ENCODE data around the gene PXMP2.

The PXMP2 gene

DNA sequence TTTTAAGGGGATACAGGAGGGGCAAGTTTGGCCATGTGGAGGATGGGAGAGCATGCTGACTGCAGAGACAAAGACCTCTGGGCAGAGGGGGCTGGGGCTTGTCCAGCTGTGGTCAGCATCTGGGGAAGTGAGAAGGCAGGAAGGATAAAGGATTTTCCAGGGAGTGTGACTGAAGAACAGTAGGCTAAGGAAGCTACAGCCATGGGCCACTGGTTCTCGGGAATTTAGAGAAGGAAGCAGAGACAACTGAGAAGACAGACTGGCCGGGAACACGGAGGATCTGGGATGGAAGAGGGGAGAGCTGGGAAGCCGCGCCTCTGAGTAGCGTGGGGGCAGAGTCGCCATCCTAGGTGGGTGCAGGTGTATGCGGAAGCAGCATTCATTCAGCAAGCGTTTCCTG is 16.3 kb downstream of the PXMP2 start:
- Histone ChIP-seq H3K27ac (ENCODE audit: low read depth, low read length) (no peak overlapping the region), H3K36me3 (ENCODE audit: insufficient read depth, low read length) (peaks cover 5% of the 10 kb centered on the region)

DNA sequence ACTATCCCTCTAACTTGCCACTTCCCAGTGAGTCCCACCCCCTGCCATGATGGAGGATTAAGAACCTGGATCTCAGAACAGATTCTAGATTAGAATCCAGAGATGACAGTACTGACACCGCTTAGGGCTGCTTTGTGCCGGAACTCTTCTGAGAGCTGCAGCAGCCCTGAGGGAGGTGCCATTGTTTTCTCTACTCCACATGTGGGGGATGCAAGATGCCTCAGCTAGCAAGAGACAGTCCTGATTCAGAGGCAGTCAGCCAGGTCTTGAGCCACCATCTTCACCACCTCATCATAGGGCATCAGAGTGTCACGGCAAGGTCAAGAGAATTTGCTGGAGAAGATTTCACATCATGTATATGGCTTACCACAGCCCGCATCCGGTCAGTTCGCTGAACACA is 19.9 kb downstream of the PXMP2 start:
- no peak overlapping the region for H3K4me3 ChIP-seq (ENCODE audit: low read depth in 1 of 2, low read length in 2 of 2)
- no peak overlapping the region for H3K27ac ChIP-seq (ENCODE audit: low read depth, low read length)
- peaks cover 7% of the 10 kb centered on the region for H3K4me1 ChIP-seq (ENCODE audit: insufficient read depth, low read length)
- H3K36me3 ChIP-seq (ENCODE audit: insufficient read depth, low read length), result peaks cover 5% of the 10 kb centered on the region
- no peaks in the 10 kb centered on the region for H3K9me3 ChIP-seq (ENCODE audit: low read length)
- H3K9ac ChIP-seq (ENCODE audit: low read length), result no peak overlapping the region
- H3K27me3 ChIP-seq (ENCODE audit: control insufficient read depth in 1 of 2, insufficient read depth in 2 of 2, low read length in 2 of 2), result no peaks in the 10 kb centered on the region

More for the DNA sequence above, 16.3 kb downstream of the PXMP2 start:
- Histone ChIP-seq H3K9ac (ENCODE audit: low read length) (no peak overlapping the region), H3K27me3 (ENCODE audit: control insufficient read depth in 1 of 2, insufficient read depth in 2 of 2, low read length in 2 of 2) (no peaks in the 10 kb centered on the region), H3K9me3 (ENCODE audit: low read length) (no peaks in the 10 kb centered on the region), H3K4me1 (ENCODE audit: insufficient read depth, low read length) (no peaks in the 10 kb centered on the region), H3K4me3 (ENCODE audit: low read depth in 1 of 2, low read length in 2 of 2) (no peak overlapping the region)

- Histone ChIP-seq H3K27me3 (ENCODE audit: control insufficient read depth in 1 of 2, insufficient read depth in 2 of 2, low read length in 2 of 2) (no peaks in the 10 kb centered on the region), H3K9me3 (ENCODE audit: low read length) (no peaks in the 10 kb centered on the region), H3K9ac (ENCODE audit: low read length) (no peak overlapping the region), H3K27ac (ENCODE audit: low read depth, low read length) (no peak overlapping the region), H3K4me1 (ENCODE audit: insufficient read depth, low read length) (peaks cover 7% of the 10 kb centered on the region), H3K36me3 (ENCODE audit: insufficient read depth, low read length) (peaks cover 5% of the 10 kb centered on the region), H3K4me3 (ENCODE audit: low read depth in 1 of 2, low read length in 2 of 2) (no peak overlapping the region)
These were observed 20.8 kb downstream of the PXMP2 start for GRCh38 chr12:132708150-132708549.

DNA sequence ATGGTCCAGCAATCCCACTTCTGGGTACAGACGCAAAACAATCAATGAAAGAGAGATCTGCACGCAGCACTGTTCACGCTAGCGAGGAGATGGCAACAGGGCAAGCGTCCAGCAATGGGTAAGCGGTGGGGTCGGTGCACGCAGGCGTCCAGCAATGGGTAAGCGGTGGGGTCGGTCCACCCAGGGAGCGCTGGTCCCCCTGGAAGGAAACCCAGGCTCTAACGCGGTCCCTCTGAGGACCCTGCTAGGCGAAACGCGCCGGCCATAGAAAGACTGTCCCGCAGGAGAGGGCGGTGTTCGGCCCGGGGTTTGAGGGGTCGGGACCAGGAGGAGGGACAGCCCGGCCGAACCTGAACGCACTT is 22.6 kb downstream of the PXMP2 start:
- Histone ChIP-seq H3K9me3 (ENCODE audit: low read length) (no peaks in the 10 kb centered on the region), H3K4me3 (ENCODE audit: low read depth in 1 of 2, low read length in 2 of 2) (peak overlapping the region; percentile 45 to 87), H3K27me3 (ENCODE audit: control insufficient read depth in 1 of 2, insufficient read depth in 2 of 2, low read length in 2 of 2) (no peaks in the 10 kb centered on the region), H3K27ac (ENCODE audit: low read depth, low read length) (peak overlapping the region; percentile 61), H3K36me3 (ENCODE audit: insufficient read depth, low read length) (peaks cover 6% of the 10 kb centered on the region), H3K4me1 (ENCODE audit: insufficient read depth, low read length) (peaks cover 7% of the 10 kb centered on the region), H3K9ac (ENCODE audit: low read length) (peak overlapping the region; percentile 65)

DNA sequence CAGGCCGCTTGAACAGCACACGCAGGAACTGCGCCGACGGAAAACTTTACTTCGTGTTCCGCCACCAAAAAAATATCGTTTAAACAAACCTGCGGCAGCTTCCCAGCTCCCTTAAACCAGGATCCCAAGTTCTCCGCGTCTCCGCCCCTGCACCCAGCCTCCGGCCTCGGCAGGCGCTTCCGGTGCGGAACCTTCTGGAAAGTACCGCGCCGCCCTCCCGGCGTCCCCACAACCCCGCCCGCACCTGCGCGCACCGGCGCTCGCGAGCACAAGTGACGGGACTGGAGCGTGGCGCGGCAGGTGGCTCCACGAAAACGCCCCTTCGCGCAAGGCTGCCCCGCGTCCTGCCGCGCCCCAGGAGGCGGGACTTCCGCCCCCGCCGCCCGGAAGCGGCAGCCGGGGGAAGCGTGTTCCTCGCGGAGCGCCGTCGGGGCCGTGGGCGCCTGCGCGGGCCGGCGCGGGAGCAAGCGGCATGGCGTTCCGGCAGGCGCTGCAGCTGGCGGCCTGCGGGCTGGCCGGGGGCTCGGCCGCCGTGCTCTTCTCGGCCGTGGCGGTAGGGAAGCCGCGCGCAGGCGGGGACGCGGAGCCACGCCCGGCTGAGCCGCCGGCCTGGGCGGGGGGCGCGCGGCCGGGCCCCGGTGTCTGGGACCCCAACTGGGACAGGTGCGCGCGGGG is 23.2 kb downstream of the PXMP2 start, which contains the start of gene PGAM5:
TSS of gene PGAM5 (plus strand) at position 438 of the 675 bp plus-strand sequence. CDS start at position 473, 35 bp downstream.
- Histone ChIP-seq H3K4me3 (ENCODE audit: low read depth in 1 of 2, low read length in 2 of 2) (peak within 1 kb of the TSS; percentile 45 to 87), H3K9me3 (ENCODE audit: low read length) (no peaks in the 10 kb centered on the region), H3K27me3 (ENCODE audit: control insufficient read depth in 1 of 2, insufficient read depth in 2 of 2, low read length in 2 of 2) (no peaks in the 10 kb centered on the region), H3K4me1 (ENCODE audit: insufficient read depth, low read length) (peaks cover 7% of the 10 kb centered on the region), H3K9ac (ENCODE audit: low read length) (peak within 1 kb of the TSS; percentile 65), H3K36me3 (ENCODE audit: insufficient read depth, low read length) (peaks cover 7% of the 10 kb centered on the region), H3K27ac (ENCODE audit: low read depth, low read length) (peak within 1 kb of the TSS; percentile 61)

DNA sequence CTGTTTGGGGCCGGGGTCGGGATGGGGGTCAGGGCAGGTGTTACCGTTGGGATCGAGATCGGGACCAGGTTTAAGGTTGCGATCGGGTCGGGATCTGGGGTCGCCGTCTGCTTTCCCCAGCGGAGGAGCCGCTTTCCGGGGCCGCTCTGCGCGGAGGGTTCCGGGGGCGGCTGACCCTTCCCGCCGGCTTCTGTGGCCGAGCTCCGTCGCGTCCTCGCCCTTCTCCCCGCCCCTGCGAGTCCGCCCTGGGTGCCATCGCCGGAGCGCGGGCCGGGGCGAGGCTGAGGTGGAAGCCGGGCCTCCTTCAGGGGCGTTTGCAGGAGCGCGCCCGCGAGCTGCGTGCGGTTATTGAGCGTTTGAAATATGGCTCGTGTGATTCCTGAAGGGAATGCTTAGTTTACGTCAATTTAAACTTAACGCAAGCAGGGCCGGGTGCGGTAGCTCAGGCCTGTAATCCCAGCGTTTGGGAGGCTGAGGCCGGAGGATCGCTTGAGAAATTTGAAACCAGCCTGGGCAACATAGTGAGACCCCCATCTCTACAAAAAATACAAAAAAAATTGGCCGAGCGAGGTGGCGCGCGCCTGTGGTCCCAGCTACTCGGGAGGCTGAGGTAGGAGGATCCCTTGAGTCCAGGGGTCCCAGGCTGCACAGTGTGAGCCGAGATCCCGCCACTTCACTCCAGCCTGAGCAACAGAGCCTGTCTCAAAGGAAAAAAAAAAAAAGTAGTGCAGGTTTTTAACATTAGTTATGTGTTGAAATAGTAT is 23.9 kb downstream of the PXMP2 start:
- H3K27ac ChIP-seq (ENCODE audit: low read depth, low read length), result peak overlapping the region; percentile 58

GRCh38 chr12:132713123-132713522 is 25.7 kb downstream of the PXMP2 start:
- peaks cover 7% of the 10 kb centered on the region for H3K4me1 ChIP-seq (ENCODE audit: insufficient read depth, low read length)
- H3K4me3 ChIP-seq (ENCODE audit: low read depth in 1 of 2, low read length in 2 of 2), result no peak overlapping the region
- H3K9ac ChIP-seq (ENCODE audit: low read length), result no peak overlapping the region
- H3K36me3 ChIP-seq (ENCODE audit: insufficient read depth, low read length), result peaks cover 15% of the 10 kb centered on the region
- H3K27ac ChIP-seq (ENCODE audit: low read depth, low read length), result no peak overlapping the region
- no peaks in the 10 kb centered on the region for H3K27me3 ChIP-seq (ENCODE audit: control insufficient read depth in 1 of 2, insufficient read depth in 2 of 2, low read length in 2 of 2)
- no peaks in the 10 kb centered on the region for H3K9me3 ChIP-seq (ENCODE audit: low read length)

More for the DNA sequence above, 23.9 kb downstream of the PXMP2 start:
- Histone ChIP-seq H3K4me1 (ENCODE audit: insufficient read depth, low read length) (peaks cover 7% of the 10 kb centered on the region), H3K36me3 (ENCODE audit: insufficient read depth, low read length) (peaks cover 7% of the 10 kb centered on the region), H3K4me3 (ENCODE audit: low read depth in 1 of 2, low read length in 2 of 2) (peak overlapping the region; percentile 45 to 87), H3K27me3 (ENCODE audit: control insufficient read depth in 1 of 2, insufficient read depth in 2 of 2, low read length in 2 of 2) (no peaks in the 10 kb centered on the region), H3K9ac (ENCODE audit: low read length) (no peak overlapping the region), H3K9me3 (ENCODE audit: low read length) (no peaks in the 10 kb centered on the region)

DNA sequence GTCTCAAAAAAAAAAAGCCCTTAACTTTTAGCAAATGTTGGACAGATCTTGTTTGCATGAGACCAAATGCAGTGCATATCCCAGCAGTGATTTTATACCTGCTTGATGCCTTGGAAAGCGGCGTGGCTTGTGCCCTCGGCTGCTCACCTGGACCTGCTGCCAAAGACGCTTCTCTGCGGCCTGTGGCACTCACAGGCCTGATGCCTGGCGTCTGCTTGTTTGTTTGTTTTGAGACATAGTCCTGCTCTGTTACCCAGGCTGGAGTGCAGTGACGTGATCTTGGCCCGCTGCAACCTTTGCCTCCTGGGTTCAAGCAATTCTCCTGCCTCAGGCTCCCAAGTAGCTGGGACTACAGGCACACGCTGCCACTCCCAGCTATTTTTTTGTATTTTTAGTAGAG is 28.5 kb downstream of the PXMP2 start:
- Histone ChIP-seq H3K36me3 (ENCODE audit: insufficient read depth, low read length) (peaks cover 32% of the 10 kb centered on the region), H3K9me3 (ENCODE audit: low read length) (no peaks in the 10 kb centered on the region), H3K27me3 (ENCODE audit: control insufficient read depth in 1 of 2, insufficient read depth in 2 of 2, low read length in 2 of 2) (no peaks in the 10 kb centered on the region), H3K9ac (ENCODE audit: low read length) (no peak overlapping the region), H3K27ac (ENCODE audit: low read depth, low read length) (no peak overlapping the region), H3K4me3 (ENCODE audit: low read depth in 1 of 2, low read length in 2 of 2) (no peak overlapping the region), H3K4me1 (ENCODE audit: insufficient read depth, low read length) (peaks cover 7% of the 10 kb centered on the region)

GRCh38 chr12:132716356-132716755 is 29.0 kb downstream of the PXMP2 start:
- Histone ChIP-seq H3K36me3 (ENCODE audit: insufficient read depth, low read length) (peaks cover 36% of the 10 kb centered on the region), H3K4me3 (ENCODE audit: low read depth in 1 of 2, low read length in 2 of 2) (no peak overlapping the region), H3K9ac (ENCODE audit: low read length) (no peak overlapping the region), H3K27me3 (ENCODE audit: control insufficient read depth in 1 of 2, insufficient read depth in 2 of 2, low read length in 2 of 2) (no peaks in the 10 kb centered on the region), H3K4me1 (ENCODE audit: insufficient read depth, low read length) (peaks cover 6% of the 10 kb centered on the region), H3K9me3 (ENCODE audit: low read length) (no peaks in the 10 kb centered on the region), H3K27ac (ENCODE audit: low read depth, low read length) (no peak overlapping the region)

GRCh38 chr12:132717011-132717410 is 29.6 kb downstream of the PXMP2 start:
- Histone ChIP-seq H3K4me1 (ENCODE audit: insufficient read depth, low read length) (no peaks in the 10 kb centered on the region), H3K27ac (ENCODE audit: low read depth, low read length) (no peak overlapping the region), H3K4me3 (ENCODE audit: low read depth in 1 of 2, low read length in 2 of 2) (no peak overlapping the region), H3K27me3 (ENCODE audit: control insufficient read depth in 1 of 2, insufficient read depth in 2 of 2, low read length in 2 of 2) (no peaks in the 10 kb centered on the region), H3K9me3 (ENCODE audit: low read length) (no peaks in the 10 kb centered on the region), H3K36me3 (ENCODE audit: insufficient read depth, low read length) (peaks cover 36% of the 10 kb centered on the region), H3K9ac (ENCODE audit: low read length) (no peak overlapping the region)

- H3K36me3 ChIP-seq (ENCODE audit: insufficient read depth, low read length), result peaks cover 38% of the 10 kb centered on the region
- no peaks in the 10 kb centered on the region for H3K27me3 ChIP-seq (ENCODE audit: control insufficient read depth in 1 of 2, insufficient read depth in 2 of 2, low read length in 2 of 2)
- H3K27ac ChIP-seq (ENCODE audit: low read depth, low read length), result no peak overlapping the region
- no peak overlapping the region for H3K9ac ChIP-seq (ENCODE audit: low read length)
- no peaks in the 10 kb centered on the region for H3K4me1 ChIP-seq (ENCODE audit: insufficient read depth, low read length)
- no peaks in the 10 kb centered on the region for H3K9me3 ChIP-seq (ENCODE audit: low read length)
- H3K4me3 ChIP-seq (ENCODE audit: low read depth in 1 of 2, low read length in 2 of 2), result no peak overlapping the region
These were observed 30.4 kb downstream of the PXMP2 start for GRCh38 chr12:132717531-132718387.

Data from muscle layer of colon (tissue), 2 donors.